ENCODE results near the gene UGT1A10. TPM values are rescaled to one million over a fixed set of nuclear protein-coding genes. Genes with fewer than 3 reads are reported as not detected.

Gene UGT1A10
- total RNA-seq, 1 donor from 2014 or later, result not detected

DNA sequence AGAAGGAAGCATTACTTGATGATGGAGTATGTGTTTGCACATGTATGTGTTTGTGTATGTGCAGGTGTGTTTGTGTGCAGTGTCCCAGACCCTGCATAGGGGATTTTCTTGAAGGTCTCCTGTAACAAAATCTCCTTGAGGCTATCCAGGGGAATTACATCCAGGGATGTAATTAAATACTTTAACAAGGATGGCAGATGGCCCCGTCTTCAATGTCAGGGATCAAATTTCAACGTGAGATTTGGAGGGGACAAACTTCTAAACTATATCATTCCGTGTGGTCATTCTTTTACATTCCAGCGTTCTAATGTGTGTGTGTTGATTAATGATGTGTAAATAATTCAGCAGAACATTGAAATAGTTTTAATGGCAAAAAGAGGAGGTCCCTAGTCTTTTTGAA, 38.7 kb downstream of the UGT1A10 start:
- Histone ChIP-seq H3K27ac (no peak overlapping the region), H3K4me1 (no peaks in the 10 kb centered on the region), H3K9me3 (no peaks in the 10 kb centered on the region), H3K4me3 (no peak overlapping the region), H3K27me3 (no peaks in the 10 kb centered on the region), H3K36me3 (no peaks in the 10 kb centered on the region)
- DNase-seq (ENCODE audit: extremely low spot score in 2 of 2), result no peak
- TF ChIP-seq POLR2A (IDR thresholded peaks at IDR 0.05), result no peak
- TF ChIP-seq POLR2AphosphoS5 (IDR thresholded peaks at IDR 0.05; ENCODE audit: insufficient read depth in 1 of 2, low read depth in 1 of 2), result no peak
- TF ChIP-seq CTCF (IDR thresholded peaks at IDR 0.05), result no peak
- intact Hi-C loops (cut with DNase I), result no loop called here

GRCh38 chr2:233676046-233676445, 39.8 kb downstream of the UGT1A10 start:
- no peaks in the 10 kb centered on the region for H3K4me1 ChIP-seq
- TF ChIP-seq CTCF (IDR thresholded peaks at IDR 0.05), result no peak
- TF ChIP-seq POLR2AphosphoS5 (IDR thresholded peaks at IDR 0.05; ENCODE audit: insufficient read depth in 1 of 2, low read depth in 1 of 2), result no peak
- no peak for TF ChIP-seq POLR2A (IDR thresholded peaks at IDR 0.05)
- no peaks in the 10 kb centered on the region for H3K36me3 ChIP-seq
- no peak overlapping the region for H3K4me3 ChIP-seq
- H3K9me3 ChIP-seq, result no peaks in the 10 kb centered on the region
- no peak for DNase-seq (ENCODE audit: extremely low spot score in 2 of 2)
- H3K27ac ChIP-seq, result no peak overlapping the region
- intact Hi-C loops (cut with DNase I), result no loop called here
- H3K27me3 ChIP-seq, result no peaks in the 10 kb centered on the region

- Histone ChIP-seq H3K27ac (no peak overlapping the region), H3K4me1 (no peaks in the 10 kb centered on the region), H3K27me3 (no peaks in the 10 kb centered on the region), H3K9me3 (no peaks in the 10 kb centered on the region), H3K36me3 (no peaks in the 10 kb centered on the region), H3K4me3 (no peak overlapping the region)
- no peak for DNase-seq (ENCODE audit: extremely low spot score in 2 of 2)
- no peak for TF ChIP-seq POLR2AphosphoS5 (IDR thresholded peaks at IDR 0.05; ENCODE audit: insufficient read depth in 1 of 2, low read depth in 1 of 2)
- no peak for TF ChIP-seq CTCF (IDR thresholded peaks at IDR 0.05)
- no peak for TF ChIP-seq POLR2A (IDR thresholded peaks at IDR 0.05)
- intact Hi-C loops (cut with DNase I), result no loop called here
Measured at GRCh38 chr2:233679196-233679595, 42.9 kb downstream of the UGT1A10 start.

DNA sequence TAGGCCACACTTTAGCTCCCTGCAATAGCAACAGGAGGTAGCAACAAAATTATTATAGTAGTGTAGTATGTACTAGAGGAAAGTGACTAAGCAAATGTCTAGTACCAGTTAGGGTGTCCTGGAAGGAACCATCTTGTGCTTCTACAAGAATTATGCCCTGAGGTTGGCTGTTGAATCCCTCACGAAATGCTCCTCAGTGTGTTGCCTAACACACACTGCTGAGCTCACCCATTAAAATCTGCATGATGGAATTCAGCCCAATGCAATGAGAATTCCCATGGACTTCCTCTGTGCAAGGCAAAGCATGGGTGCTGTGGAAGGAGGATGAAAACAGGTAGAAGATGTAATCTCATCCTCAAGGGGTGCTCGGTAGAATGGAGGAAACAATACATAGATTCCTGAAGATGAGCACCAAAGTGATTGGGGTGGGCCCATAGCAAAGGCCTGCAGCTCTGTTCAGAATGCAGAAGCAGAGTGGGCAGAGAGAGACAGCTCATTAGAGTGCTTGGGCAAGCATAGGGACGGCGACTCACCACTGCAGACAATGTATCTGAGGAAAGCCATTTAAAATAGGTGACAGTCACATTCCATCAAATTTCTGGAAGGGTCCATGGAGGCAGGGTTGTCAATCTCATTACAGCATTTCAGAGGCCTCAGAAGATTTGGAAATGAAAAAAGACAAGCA, 44.3 kb downstream of the UGT1A10 start:
- intact Hi-C loops (cut with DNase I), result no loop called here
- TF ChIP-seq POLR2AphosphoS5 (IDR thresholded peaks at IDR 0.05; ENCODE audit: insufficient read depth in 1 of 2, low read depth in 1 of 2), result no peak
- no peak for TF ChIP-seq POLR2A (IDR thresholded peaks at IDR 0.05)
- no peak for TF ChIP-seq CTCF (IDR thresholded peaks at IDR 0.05)
- Histone ChIP-seq H3K4me1 (no peaks in the 10 kb centered on the region), H3K27me3 (no peaks in the 10 kb centered on the region), H3K9me3 (no peaks in the 10 kb centered on the region), H3K36me3 (no peaks in the 10 kb centered on the region), H3K4me3 (no peak overlapping the region), H3K27ac (no peak overlapping the region)
- no peak for DNase-seq (ENCODE audit: extremely low spot score in 2 of 2)

GRCh38 chr2:233681521-233682099, 45.4 kb downstream of the UGT1A10 start, which contains the start of gene UGT1A7:
Gene UGT1A7 (plus strand): TSS chr2:233681901. CDS start chr2:233681938, 37 bp downstream.
- H3K27ac ChIP-seq, result no peak within 1 kb of the TSS
- intact Hi-C loops (cut with DNase I), result no loop called here
- H3K9me3 ChIP-seq, result no peaks in the 10 kb centered on the region
- H3K27me3 ChIP-seq, result no peaks in the 10 kb centered on the region
- no peak for DNase-seq (ENCODE audit: extremely low spot score in 2 of 2)
- TF ChIP-seq POLR2A (IDR thresholded peaks at IDR 0.05) (no peak), CTCF (IDR thresholded peaks at IDR 0.05) (no peak), POLR2AphosphoS5 (IDR thresholded peaks at IDR 0.05; ENCODE audit: insufficient read depth in 1 of 2, low read depth in 1 of 2) (peak in 1 of 2 donors; percentile 59)
- no peaks in the 10 kb centered on the region for H3K4me1 ChIP-seq
- no peak within 1 kb of the TSS for H3K4me3 ChIP-seq
- no peaks in the 10 kb centered on the region for H3K36me3 ChIP-seq

Data from vagina (tissue), 2 donors.